Measurements from ENCODE around the gene TDRD3. TPM values are rescaled to one million over a fixed set of nuclear protein-coding genes. Genes with fewer than 3 reads are reported as not detected.
A peak's percentile ranks its signal among the peaks of the same experiment; 100 is the strongest.
"Not testable (repeated sequence)": the region's sequence is repeated elsewhere in the genome, so short reads cannot be mapped to it uniquely, and the experiment has no call there.

TDRD3 gene
- total RNA-seq, 1 donor = 17.3 TPM

- TF ChIP-seq CTCF (IDR thresholded peaks at IDR 0.05; ENCODE audit: insufficient read depth, low read depth, low read length) = no peak
- no peak for DNase-seq (ENCODE audit: low read depth)
- H3K4me3 ChIP-seq (ENCODE audit: low read depth, low read length) = peak overlapping the region; percentile 90
Observed at GRCh38 chr13:60398379-60398891, 1.4 kb downstream of the TDRD3 start.

- H3K4me3 ChIP-seq (ENCODE audit: low read depth, low read length) = peak overlapping the region; percentile 1
- TF ChIP-seq CTCF (IDR thresholded peaks at IDR 0.05; ENCODE audit: insufficient read depth, low read depth, low read length) = no peak
- DNase-seq (ENCODE audit: low read depth) = peak; percentile 19
Observed at GRCh38 chr13:60398907-60399589, 2.0 kb downstream of the TDRD3 start.

GRCh38 chr13:60402022-60402421, 5.0 kb downstream of the TDRD3 start:
- TF ChIP-seq CTCF (IDR thresholded peaks at IDR 0.05; ENCODE audit: insufficient read depth, low read depth, low read length) = no peak
- no peak for DNase-seq (ENCODE audit: low read depth)
- H3K4me3 ChIP-seq (ENCODE audit: low read depth, low read length) = no peak overlapping the region

GRCh38 chr13:60407095-60407494, 10.1 kb downstream of the TDRD3 start:
- TF ChIP-seq CTCF (IDR thresholded peaks at IDR 0.05; ENCODE audit: insufficient read depth, low read depth, low read length) = no peak
- DNase-seq (ENCODE audit: low read depth) = peak; percentile 1
- no peak overlapping the region for H3K4me3 ChIP-seq (ENCODE audit: low read depth, low read length)

GRCh38 chr13:60407852-60408251, 10.8 kb downstream of the TDRD3 start:
- not testable (repeated sequence) for DNase-seq (ENCODE audit: low read depth); H3K4me3 ChIP-seq (ENCODE audit: low read depth, low read length)

- not testable (repeated sequence) for H3K4me3 ChIP-seq (ENCODE audit: low read depth, low read length); DNase-seq (ENCODE audit: low read depth)
Observed at GRCh38 chr13:60409574-60410292, 12.7 kb downstream of the TDRD3 start.

GRCh38 chr13:60410299-60410698, 13.3 kb downstream of the TDRD3 start:
- no peak for DNase-seq (ENCODE audit: low read depth)

More at GRCh38 chr13:60410299-60410698, 13.3 kb downstream of the TDRD3 start:
- H3K4me3 ChIP-seq (ENCODE audit: low read depth, low read length) = no peak overlapping the region
- TF ChIP-seq CTCF (IDR thresholded peaks at IDR 0.05; ENCODE audit: insufficient read depth, low read depth, low read length) = no peak

Measured in fibroblast of villous mesenchyme (primary cell).